A172 (cell line): Measurements from ENCODE around the gene SPATA25. TPM values are rescaled to one million over a fixed set of nuclear protein-coding genes. Genes with fewer than 3 reads are reported as not detected.
"Not testable (repeated sequence)": the region's sequence is repeated elsewhere in the genome, so short reads cannot be mapped to it uniquely, and the experiment has no call there.

Experiments
- DNase-seq: peaks from one replicate; pipeline ENCODE4 v3.0.0-alpha.2; 2015; ENCODE audit warnings: low spot score
- total RNA-seq: library from RNA; depleted of rRNA; stranded (reverse); fragments of >200 nt; shearing (Covaris generic); gene quantifications from 2 replicates; pipeline ENCODE4 v1.2.3, GENCODE V29; 2014

The SPATA25 gene
- total RNA-seq, 1 experiment from 2014 or later: 0.21 TPM

GRCh38 chr20:45917790-45918141 is 30.3 kb upstream of the SPATA25 start:
- no peak for DNase-seq

GRCh38 chr20:45913116-45913515 is 25.7 kb upstream of the SPATA25 start:
- DNase-seq: no peak

GRCh38 chr20:45912344-45912682 is 24.9 kb upstream of the SPATA25 start:
- DNase-seq: no peak

GRCh38 chr20:45911486-45912343 is 24.3 kb upstream of the SPATA25 start, which contains the start of gene PLTP:
PLTP (minus strand) TSS chr20:45912155; CDS start chr20:45911452, 703 bp downstream.
- DNase-seq: no peak

- DNase-seq: peak; percentile 98
Observed at GRCh38 chr20:45910670-45911485, 23.5 kb upstream of the SPATA25 start.

GRCh38 chr20:45909817-45910669 is 22.6 kb upstream of the SPATA25 start:
- DNase-seq: no peak

GRCh38 chr20:45909336-45909808 is 21.9 kb upstream of the SPATA25 start:
- no peak for DNase-seq

GRCh38 chr20:45908084-45908483 is 20.7 kb upstream of the SPATA25 start:
- no peak for DNase-seq

- no peak for DNase-seq
Observed at GRCh38 chr20:45907219-45907948, 20.0 kb upstream of the SPATA25 start.

- DNase-seq: peak; percentile 93
Observed at GRCh38 chr20:45905505-45906079, 18.2 kb upstream of the SPATA25 start.

- no peak for DNase-seq
Observed at GRCh38 chr20:45904583-45905504, 17.4 kb upstream of the SPATA25 start.

GRCh38 chr20:45902199-45902701 is 14.8 kb upstream of the SPATA25 start:
- no peak for DNase-seq

GRCh38 chr20:45901332-45901731 is 13.9 kb upstream of the SPATA25 start:
- DNase-seq: not testable (repeated sequence)

GRCh38 chr20:45899046-45899835 is 11.8 kb upstream of the SPATA25 start:
- no peak for DNase-seq

- DNase-seq: no peak
Observed at GRCh38 chr20:45898285-45898684, 10.9 kb upstream of the SPATA25 start.

- DNase-seq: no peak
Observed at GRCh38 chr20:45897692-45898091, 10.3 kb upstream of the SPATA25 start.

GRCh38 chr20:45897289-45897688 is 9.9 kb upstream of the SPATA25 start:
- no peak for DNase-seq

- DNase-seq: no peak
Observed at GRCh38 chr20:45896641-45897161, 9.3 kb upstream of the SPATA25 start.
